K562 (cell line): Measurements from ENCODE around the gene YAE1. TPM values are rescaled to one million over a fixed set of nuclear protein-coding genes. Genes with fewer than 3 reads are reported as not detected.

Experiments used
- ATAC-seq: fragments of 200-7000 bp; cut with Tn5 transposase; 3 replicates; pipeline ENCODE4 v1.9.1; 2020; ENCODE audit warnings: moderate library complexity
- BruUV-seq: library from RNA; stranded (reverse); fragments of 400-500 nt; replicated peaks from 2 replicates; lab custom pipeline; 2021; lab: Mats Ljungman, UMichigan
- CTCF ChIA-PET: fragments of 300-600 bp; formaldehyde crosslinking; extraction: SDS; loops from one replicate; lab custom pipeline; 2021; ENCODE audit warnings: low intra/inter-chr PET ratio; lab: Yijun Ruan, JAX
- POLR2A ChIA-PET: fragments of 300-600, 350-650 bp; sonication (Branson Sonifier 250); formaldehyde crosslinking; extraction: SDS; loops from one replicate; lab custom pipeline; 2021; ENCODE audit warnings: antibody characterized with exemption, inconsistent platforms; lab: Yijun Ruan, JAX
- DNase-seq, 4 experiments: peaks; one replicate each; pipeline versions ENCODE4 v3.0.0 to v3.0.0-alpha.2; 2011 to 2018; ENCODE audit warnings: low spot score in 3 of 4, mixed read lengths in 3 of 4; ENCODE audit errors: extremely low read depth in 1 of 4
- FAIRE-seq: peaks from 2 replicates; lab custom pipeline; 2011; peaks lifted over from hg19 to GRCh38; lab: Jason Lieb, UNC
- H2AFZ ChIP-seq: 2 replicates; pipeline ENCODE4 v1.6.0; 2011; ENCODE audit warnings: low read depth, low read length, control low read depth, inconsistent platforms
- H3K27ac ChIP-seq: fragments of 200-600 bp; 3 replicates; pipeline ENCODE4 v1.8.0; 2011; ENCODE audit warnings: low read depth, mild to moderate bottlenecking, control low read depth, inconsistent platforms, low read length, moderate library complexity, mixed read lengths; ENCODE audit errors: extremely low read depth
- H3K27me3 ChIP-seq, 2 experiments: fragments of 300-600 bp in 1 of 2; 2 replicates in 1 of 2; 3 replicates in 1 of 2; pipeline versions ENCODE4 v1.6.0 to v1.8.0; 2011; ENCODE audit warnings: inconsistent platforms in 2 of 2, low read length in 2 of 2, mild to moderate bottlenecking in 1 of 2, mixed read lengths in 1 of 2, moderate library complexity in 1 of 2; ENCODE audit not compliant: control insufficient read depth in 2 of 2, insufficient read depth in 2 of 2
- H3K36me3 ChIP-seq: fragments of 300-600 bp; 3 replicates; pipeline ENCODE4 v1.8.0; 2011; ENCODE audit warnings: mild to moderate bottlenecking, low read length, inconsistent platforms; ENCODE audit not compliant: control insufficient read depth, insufficient read depth
- H3K4me1 ChIP-seq, 2 experiments: fragments of 200-600 bp in 1 of 2; replicated peaks in 1 of 2; 2 replicates in 1 of 2; 3 replicates in 1 of 2; pipeline versions ENCODE4 v1.5.1 to v1.8.0; 2011; ENCODE audit warnings: inconsistent platforms in 2 of 2, low read length in 2 of 2, mild to moderate bottlenecking in 1 of 2, mixed read lengths in 1 of 2, moderate library complexity in 1 of 2; ENCODE audit not compliant: control insufficient read depth in 2 of 2, insufficient read depth in 2 of 2
- H3K4me2 ChIP-seq: 2 replicates; pipeline ENCODE4 v1.6.1; 2011; ENCODE audit warnings: low read length, control low read depth, inconsistent platforms, mixed read lengths; ENCODE audit not compliant: insufficient read depth
- H3K4me3 ChIP-seq: fragments of 200-600 bp; sonication (generic), shearing (Covaris generic); 2 replicates; pipeline ENCODE4 v1.5.1; 2016; ENCODE audit warnings: control low read depth, inconsistent platforms
- H3K79me2 ChIP-seq: fragments of 200-600 bp; 3 replicates; pipeline ENCODE4 v1.8.0; 2011; ENCODE audit warnings: low read length, inconsistent platforms; ENCODE audit not compliant: control insufficient read depth, insufficient read depth
- H3K9ac ChIP-seq, 2 experiments: 2 replicates each; pipeline versions ENCODE4 v1.6.0 to v1.6.1; 2011; ENCODE audit warnings: low read depth in 2 of 2, low read length in 2 of 2, control low read depth in 1 of 2, inconsistent platforms in 1 of 2, mild to moderate bottlenecking in 1 of 2, mixed read lengths in 1 of 2; ENCODE audit not compliant: insufficient read depth in 1 of 2
- H3K9me1 ChIP-seq: one replicate; pipeline ENCODE4 v1.6.0; 2011; ENCODE audit warnings: inconsistent platforms, mild to moderate bottlenecking, low read length, moderate library complexity; ENCODE audit not compliant: control insufficient read depth, insufficient read depth
- H3K9me3 ChIP-seq: replicated peaks from 2 replicates; pipeline ENCODE4 v1.5.1; 2011; ENCODE audit warnings: low read depth, low read length, inconsistent platforms; ENCODE audit not compliant: control insufficient read depth, insufficient read depth
- H4K20me1 ChIP-seq: replicated peaks from 2 replicates; pipeline ENCODE4 v1.6.1; 2011; ENCODE audit warnings: low read length, inconsistent platforms, mixed read lengths; ENCODE audit not compliant: control insufficient read depth, insufficient read depth
- CCNT2 ChIP-seq: IDR thresholded peaks from 2 replicates; pipeline ENCODE4 v1.6.1; 2011; ENCODE audit warnings: borderline replicate concordance, low read depth, mild to moderate bottlenecking, moderate library complexity, mixed read lengths, low read length; ENCODE audit not compliant: insufficient read length; ENCODE audit errors: extremely low read depth
- NFIC ChIP-seq: fragments of 450-650 bp; IDR thresholded peaks from 2 replicates; pipeline ENCODE4 v1.6.1; 2017; ENCODE audit warnings: mild to moderate bottlenecking, inconsistent platforms
- NFIX ChIP-seq: fragments of 250-450 bp; sonication (Bioruptor Pico); IDR thresholded peaks from 2 replicates; pipeline ENCODE4 v1.4.0; 2020; ENCODE audit warnings: low read depth, mild to moderate bottlenecking, moderate library complexity
- NONO ChIP-seq, 2 experiments: fragments of 200-400 bp in 1 of 2; fragments of 450-650 bp in 1 of 2; formaldehyde crosslinking in 1 of 2; IDR thresholded peaks; 2 replicates each; pipeline ENCODE4 v1.6.1; 2017; ENCODE audit warnings: low read depth in 2 of 2, mild to moderate bottlenecking in 2 of 2, moderate library complexity in 2 of 2, low read length in 1 of 2
- RB1 ChIP-seq: fragments of 450-650 bp; IDR thresholded peaks from 2 replicates; pipeline ENCODE4 v1.6.1; 2017; ENCODE audit warnings: low read depth, mild to moderate bottlenecking
- WGBS: fragments of 100-300 bp; shearing (Covaris generic); methylation state at CpG from one replicate; pipeline ENCODE4 v1.1.6; 2016; ENCODE audit warnings: low coverage, mixed read lengths; ENCODE audit not compliant: insufficient coverage; ENCODE audit errors: missing lambda C conversion rate; 5-methylcytosine and 5-hydroxymethylcytosine counted together
- in situ Hi-C: fragments of 300-500 bp; cut with MboI; formaldehyde crosslinking; loops from 4 replicates; pipeline ENCODE4 v1.15.0; 2018; ENCODE audit warnings: inconsistent platforms, mixed read lengths
- intact Hi-C: fragments of 100-400 bp; cut with micrococcal nuclease; formaldehyde crosslinking; loops from 2 replicates; pipeline ENCODE4 v1.14.2; 2022
- polyA plus RNA-seq, 8 experiments: library from polyadenylated mRNA; depleted of rRNA in 4 of 8; stranded (reverse) in 5 of 8; unstranded in 3 of 8; fragments of >200 nt; fragmentation: Nextera tagmentation in 2 of 8; fragmentation: Illumina TruSeq in 1 of 8; extraction: Ambion mirVana in 2 of 8; extraction: Trizol in 1 of 8; gene quantifications; 2 replicates each; pipeline versions ENCODE4 v1.2.1 to v1.2.3, GENCODE V29; 2011 to 2014; ENCODE audit warnings: inconsistent platforms in 1 of 8, missing spikeins in 1 of 8
- total RNA-seq, 7 experiments: library from RNA; depleted of rRNA in 6 of 7; stranded (reverse); fragments of >200 nt in 6 of 7; fragmentation: Illumina TruSeq in 2 of 7; extraction: Trizol in 2 of 7; gene quantifications; 2 replicates each; pipeline versions ENCODE4 v1.2.1 to v1.2.3, GENCODE V29; 2011 to 2021; ENCODE audit warnings: low replicate concordance in 1 of 7

YAE1 gene
- total and polyA plus RNA-seq, 9 of the 15 experiments (the other 6 are each of a cell fraction or from before 2014, with no cell fraction given), result 15.2 to 63.4 (median 30.1) TPM

GRCh38 chr7:39560408-39560807 lies 5.8 kb upstream of the YAE1 start:
- no peak overlapping the region for H3K9ac ChIP-seq
- H3K9me3 ChIP-seq, result no peaks in the 10 kb centered on the region
- ChIA-PET POLR2A (interaction anchor here (1.2 kb wide), 1 partner anchor 11 kb away, joined by 3 read pairs; no protein-coding TSS in a partner anchor), CTCF (no interaction called here)
- no peaks in the 10 kb centered on the region for H3K36me3 ChIP-seq
- TF ChIP-seq NFIX (CRISPR knock-in tag) (peak; percentile 52), NFIC (peak; percentile 92), NONO (IDR thresholded peaks at IDR 0.05; ENCODE audit: low read depth in 2 of 2, low read length in 1 of 2) (no peak)
- no TSS peak for BruUV-seq
- no peaks in the 10 kb centered on the region for H3K79me2 ChIP-seq
- H3K4me3 ChIP-seq, result no peak overlapping the region
- H3K4me2 ChIP-seq, result no peak overlapping the region
- DNase-seq (peak in 1 of 4 experiments; percentile 17), FAIRE-seq (no peak), ATAC-seq (no peak)
- intact Hi-C loops (no loop called here), in situ Hi-C loops (no loop called here)
- 6% methylated on average over 1 of the region's 1 CpG for WGBS
- no peaks in the 10 kb centered on the region for H3K9me1 ChIP-seq
- H3K27me3 ChIP-seq, result no peaks in the 10 kb centered on the region; a peak in 2 of 5 replicates
- H4K20me1 ChIP-seq, result no peaks in the 10 kb centered on the region
- H2AFZ ChIP-seq, result no peak overlapping the region
- no peaks in the 10 kb centered on the region; a peak in 2 of 5 replicates for H3K4me1 ChIP-seq
- H3K27ac ChIP-seq, result no peak overlapping the region

- CTCF ChIA-PET, result no interaction called here
Measured at GRCh38 chr7:39560997-39561396, 5.2 kb upstream of the YAE1 start.

More at GRCh38 chr7:39560997-39561396, 5.2 kb upstream of the YAE1 start:
- no peak for DNase-seq
- ATAC-seq, result no peak
- no TSS peak for BruUV-seq
- WGBS, result 8% methylated on average over 1 of the region's 1 CpG
- Histone ChIP-seq H2AFZ (no peak overlapping the region), H3K9me1 (no peaks in the 10 kb centered on the region), H3K4me1 (no peaks in the 10 kb centered on the region; a peak in 2 of 5 replicates), H3K4me3 (no peak overlapping the region), H4K20me1 (no peaks in the 10 kb centered on the region), H3K4me2 (no peak overlapping the region), H3K9ac (no peak overlapping the region), H3K79me2 (peaks cover 6% of the 10 kb centered on the region; the same call in 2 of the 3 replicates), H3K36me3 (no peaks in the 10 kb centered on the region), H3K9me3 (no peaks in the 10 kb centered on the region), H3K27me3 (no peaks in the 10 kb centered on the region; a peak in 2 of 5 replicates), H3K27ac (no peak overlapping the region)
- in situ Hi-C loops, result no loop called here
- TF ChIP-seq RB1 (no peak), CCNT2 (no peak)
- intact Hi-C loops, result no loop called here
- POLR2A ChIA-PET, result no interaction called here
- no peak for FAIRE-seq
